ENCODE measurements around the gene KCNB1.

The KCNB1 gene

GRCh38 chr20:49496553-49497397 lies 14.3 kb upstream of the KCNB1 start:
- no peak for DNase-seq

GRCh38 chr20:49496043-49496442 lies 13.6 kb upstream of the KCNB1 start:
- no peak for DNase-seq

- no peak for DNase-seq
These were observed 8.2 kb upstream of the KCNB1 start for GRCh38 chr20:49490689-49491088.

GRCh38 chr20:49489688-49490087 lies 7.2 kb upstream of the KCNB1 start:
- no peak for DNase-seq

- DNase-seq: no peak
These were observed 3.6 kb upstream of the KCNB1 start for GRCh38 chr20:49486064-49486463.

GRCh38 chr20:49485563-49485962 lies 3.1 kb upstream of the KCNB1 start:
- no peak for DNase-seq

GRCh38 chr20:49484180-49485140 lies 2.0 kb upstream of the KCNB1 start:
- peak; percentile 84 for DNase-seq

GRCh38 chr20:49483696-49484123 lies 1.2 kb upstream of the KCNB1 start:
- DNase-seq: no peak

- DNase-seq: no peak
These were observed 689 bp upstream of the KCNB1 start for GRCh38 chr20:49483018-49483695.

GRCh38 chr20:49482173-49482572 lies 295 bp downstream of the KCNB1 start:
- DNase-seq: no peak

GRCh38 chr20:49481116-49481515 lies 1.4 kb downstream of the KCNB1 start:
- DNase-seq: no peak

- DNase-seq: no peak
These were observed 2.2 kb downstream of the KCNB1 start for GRCh38 chr20:49480236-49480635.

- no peak for DNase-seq
These were observed 2.7 kb downstream of the KCNB1 start for GRCh38 chr20:49479785-49480184.

- DNase-seq: no peak
These were observed 3.4 kb downstream of the KCNB1 start for GRCh38 chr20:49478754-49479689.

- DNase-seq: no peak
These were observed 4.2 kb downstream of the KCNB1 start for GRCh38 chr20:49478266-49478665.

GRCh38 chr20:49477200-49477599 lies 5.3 kb downstream of the KCNB1 start:
- no peak for DNase-seq

- DNase-seq: no peak
These were observed 6.5 kb downstream of the KCNB1 start for GRCh38 chr20:49476016-49476355.

- no peak for DNase-seq
These were observed 7.0 kb downstream of the KCNB1 start for GRCh38 chr20:49475292-49476015.

- no peak for DNase-seq
These were observed 11.1 kb downstream of the KCNB1 start for GRCh38 chr20:49471397-49471796.

GRCh38 chr20:49470922-49471321 lies 11.5 kb downstream of the KCNB1 start:
- no peak for DNase-seq

GRCh38 chr20:49469060-49469459 lies 13.4 kb downstream of the KCNB1 start:
- no peak for DNase-seq
